Measurements from ENCODE around the gene TTC34.
A peak's percentile ranks its signal among the peaks of the same experiment; 100 is the strongest.

The TTC34 gene

GRCh38 chr1:2821966-2822620, 20.6 kb upstream of the TTC34 start:
- H3K4me1 Mint-ChIP-seq: no peaks in the 10 kb centered on the region
- H3K4me3 Mint-ChIP-seq: no peak overlapping the region
- ATAC-seq: peak; percentile 37
- H3K27ac Mint-ChIP-seq: no peak overlapping the region
- no peaks in the 10 kb centered on the region for H3K36me3 Mint-ChIP-seq
- no peaks in the 10 kb centered on the region for H3K9me3 Mint-ChIP-seq
- H3K27me3 Mint-ChIP-seq: peaks cover 44% of the 10 kb centered on the region

- H3K9me3 Mint-ChIP-seq: no peaks in the 10 kb centered on the region
- peaks cover 44% of the 10 kb centered on the region for H3K27me3 Mint-ChIP-seq
- no peaks in the 10 kb centered on the region for H3K36me3 Mint-ChIP-seq
- ATAC-seq: no peak
- no peak overlapping the region for H3K27ac Mint-ChIP-seq
- H3K4me3 Mint-ChIP-seq: no peak overlapping the region
- H3K4me1 Mint-ChIP-seq: no peaks in the 10 kb centered on the region
These were observed 20.0 kb upstream of the TTC34 start for GRCh38 chr1:2821373-2821955.

- ATAC-seq: no peak
- H3K27me3 Mint-ChIP-seq: peaks cover 41% of the 10 kb centered on the region
- H3K4me1 Mint-ChIP-seq: no peaks in the 10 kb centered on the region
- no peak overlapping the region for H3K4me3 Mint-ChIP-seq
- no peaks in the 10 kb centered on the region for H3K9me3 Mint-ChIP-seq
- no peaks in the 10 kb centered on the region for H3K36me3 Mint-ChIP-seq
- no peak overlapping the region for H3K27ac Mint-ChIP-seq
These were observed 19.4 kb upstream of the TTC34 start for GRCh38 chr1:2820731-2821372.

GRCh38 chr1:2819831-2820730, 18.6 kb upstream of the TTC34 start:
- Mint-ChIP-seq H3K27me3 (peaks cover 33% of the 10 kb centered on the region), H3K36me3 (no peaks in the 10 kb centered on the region), H3K4me3 (no peak overlapping the region), H3K4me1 (no peaks in the 10 kb centered on the region), H3K9me3 (no peaks in the 10 kb centered on the region), H3K27ac (no peak overlapping the region)
- ATAC-seq: no peak

GRCh38 chr1:2819429-2819828, 17.9 kb upstream of the TTC34 start:
- Mint-ChIP-seq H3K27ac (no peak overlapping the region), H3K27me3 (peaks cover 26% of the 10 kb centered on the region), H3K9me3 (no peaks in the 10 kb centered on the region), H3K4me3 (no peak overlapping the region), H3K36me3 (no peaks in the 10 kb centered on the region), H3K4me1 (no peaks in the 10 kb centered on the region)
- no peak for ATAC-seq

GRCh38 chr1:2817784-2818564, 16.5 kb upstream of the TTC34 start:
- H3K36me3 Mint-ChIP-seq: no peaks in the 10 kb centered on the region
- no peak overlapping the region for H3K27ac Mint-ChIP-seq
- no peak for ATAC-seq
- no peaks in the 10 kb centered on the region for H3K4me1 Mint-ChIP-seq
- no peak overlapping the region for H3K4me3 Mint-ChIP-seq
- no peaks in the 10 kb centered on the region for H3K9me3 Mint-ChIP-seq
- peaks cover 12% of the 10 kb centered on the region for H3K27me3 Mint-ChIP-seq

GRCh38 chr1:2816786-2817185, 15.3 kb upstream of the TTC34 start:
- Mint-ChIP-seq H3K4me3 (no peak overlapping the region), H3K36me3 (no peaks in the 10 kb centered on the region), H3K27me3 (peaks cover 13% of the 10 kb centered on the region), H3K27ac (no peak overlapping the region), H3K9me3 (no peaks in the 10 kb centered on the region), H3K4me1 (no peaks in the 10 kb centered on the region)
- ATAC-seq: no peak

GRCh38 chr1:2815551-2815950, 14.1 kb upstream of the TTC34 start:
- H3K4me1 Mint-ChIP-seq: no peaks in the 10 kb centered on the region
- H3K27ac Mint-ChIP-seq: no peak overlapping the region
- ATAC-seq: no peak
- H3K36me3 Mint-ChIP-seq: no peaks in the 10 kb centered on the region
- no peak overlapping the region for H3K4me3 Mint-ChIP-seq
- H3K27me3 Mint-ChIP-seq: peaks cover 21% of the 10 kb centered on the region
- no peaks in the 10 kb centered on the region for H3K9me3 Mint-ChIP-seq

GRCh38 chr1:2814511-2815075, 13.1 kb upstream of the TTC34 start:
- no peaks in the 10 kb centered on the region for H3K9me3 Mint-ChIP-seq
- H3K4me1 Mint-ChIP-seq: no peaks in the 10 kb centered on the region
- H3K27me3 Mint-ChIP-seq: peaks cover 21% of the 10 kb centered on the region
- no peak overlapping the region for H3K4me3 Mint-ChIP-seq
- no peaks in the 10 kb centered on the region for H3K36me3 Mint-ChIP-seq
- ATAC-seq: no peak
- H3K27ac Mint-ChIP-seq: no peak overlapping the region

- Mint-ChIP-seq H3K27ac (no peak overlapping the region), H3K4me3 (no peak overlapping the region), H3K4me1 (no peaks in the 10 kb centered on the region), H3K27me3 (peaks cover 27% of the 10 kb centered on the region), H3K9me3 (no peaks in the 10 kb centered on the region), H3K36me3 (no peaks in the 10 kb centered on the region)
- ATAC-seq: no peak
These were observed 11.6 kb upstream of the TTC34 start for GRCh38 chr1:2812939-2813653.

- H3K4me3 Mint-ChIP-seq: no peak overlapping the region
- no peak overlapping the region for H3K27ac Mint-ChIP-seq
These were observed 10.6 kb upstream of the TTC34 start for GRCh38 chr1:2812136-2812535.

GRCh38 chr1:2811533-2811918, 10.0 kb upstream of the TTC34 start:
- Mint-ChIP-seq H3K9me3 (no peaks in the 10 kb centered on the region), H3K4me3 (no peak overlapping the region), H3K36me3 (no peaks in the 10 kb centered on the region), H3K4me1 (no peaks in the 10 kb centered on the region), H3K27ac (no peak overlapping the region), H3K27me3 (peaks cover 36% of the 10 kb centered on the region)
- peak; percentile 25 for ATAC-seq

More at GRCh38 chr1:2812136-2812535, 10.6 kb upstream of the TTC34 start:
- no peak for ATAC-seq
- H3K36me3 Mint-ChIP-seq: no peaks in the 10 kb centered on the region
- H3K9me3 Mint-ChIP-seq: no peaks in the 10 kb centered on the region
- H3K4me1 Mint-ChIP-seq: no peaks in the 10 kb centered on the region
- H3K27me3 Mint-ChIP-seq: peaks cover 30% of the 10 kb centered on the region

- Mint-ChIP-seq H3K9me3 (no peaks in the 10 kb centered on the region), H3K36me3 (no peaks in the 10 kb centered on the region), H3K27ac (no peak overlapping the region), H3K27me3 (peaks cover 41% of the 10 kb centered on the region), H3K4me1 (no peaks in the 10 kb centered on the region), H3K4me3 (no peak overlapping the region)
- peak; percentile 2 for ATAC-seq
These were observed 9.5 kb upstream of the TTC34 start for GRCh38 chr1:2810899-2811532.

- H3K27me3 Mint-ChIP-seq: peaks cover 47% of the 10 kb centered on the region
These were observed 8.8 kb upstream of the TTC34 start for GRCh38 chr1:2810281-2810680.

More at GRCh38 chr1:2810281-2810680, 8.8 kb upstream of the TTC34 start:
- Mint-ChIP-seq H3K4me3 (no peak overlapping the region), H3K27ac (no peak overlapping the region), H3K9me3 (no peaks in the 10 kb centered on the region), H3K36me3 (no peaks in the 10 kb centered on the region), H3K4me1 (no peaks in the 10 kb centered on the region)
- no peak for ATAC-seq

Measured in stimulated activated memory B cell treated with anti-CD40 and anti-IgM and Interleukin-4, amounts not matched to agents 10 μg/mL and 1 μg/mL and 100 μg/mL, for 72 hours (primary cell).